Motor neuron (in vitro differentiated cells): ENCODE measurements around the gene PLS3. TPM values are rescaled to one million over a fixed set of nuclear protein-coding genes. Genes with fewer than 3 reads are reported as not detected.

Experiments used
- ATAC-seq, 8 experiments: fragments of 200-7000 bp; cut with Tn5 transposase; replicated peaks in 6 of 8; 2 replicates each; pipeline ENCODE4 v1.8.0; 2021; ENCODE audit warnings: mild to moderate bottlenecking in 8 of 8, moderate library complexity in 8 of 8
- H3K27ac ChIP-seq, 2 donors: fragments of 250-450 bp; sonication (Bioruptor Pico); 2 replicates each; pipeline ENCODE4 v1.9.0; 2021; ENCODE audit warnings: antibody characterized with exemption in 2 of 2, mild to moderate bottlenecking in 2 of 2, moderate library complexity in 1 of 2
- H3K4me1 ChIP-seq, 2 donors: fragments of 250-450 bp; sonication (Bioruptor Pico); replicated peaks in 1 of 2; 2 replicates each; pipeline ENCODE4 v1.6.1; 2021; ENCODE audit warnings: antibody characterized with exemption in 2 of 2, mild to moderate bottlenecking in 2 of 2, moderate library complexity in 1 of 2
- H3K4me3 ChIP-seq, 5 donors: fragments of 250-450 bp; sonication (Bioruptor Pico); 2 replicates each; pipeline ENCODE4 v1.9.0; 2021; ENCODE audit warnings: antibody characterized with exemption in 5 of 5, mild to moderate bottlenecking in 5 of 5, moderate library complexity in 4 of 5
- WGBS, 10 experiments: fragments of 450-650 bp; shearing (Covaris generic); methylation state at CpG; one replicate each; pipeline ENCODE4 v1.0.0; 2022; 5-methylcytosine and 5-hydroxymethylcytosine counted together
- in situ Hi-C, 9 experiments: fragments of 400-800 bp; cut with MboI; loops; one replicate each; pipeline ENCODE4 v1.15.0; 2021; ENCODE audit warnings: low sequenced_read_pairs in 9 of 9, low pct_unique_long_range_greater_than_20kb in 2 of 9; ENCODE audit not compliant: unreplicated experiment in 9 of 9
- total RNA-seq, 8 experiments: library from RNA; unstranded; fragments of 300-600 nt; gene quantifications; 2 replicates each; pipeline versions ENCODE4 v1.2.3 to v1.2.4, GENCODE V29; 2022

PLS3 gene
- total RNA-seq, 8 experiments from 2014 or later, result 18.4 to 168 (median 60.5) TPM

DNA sequence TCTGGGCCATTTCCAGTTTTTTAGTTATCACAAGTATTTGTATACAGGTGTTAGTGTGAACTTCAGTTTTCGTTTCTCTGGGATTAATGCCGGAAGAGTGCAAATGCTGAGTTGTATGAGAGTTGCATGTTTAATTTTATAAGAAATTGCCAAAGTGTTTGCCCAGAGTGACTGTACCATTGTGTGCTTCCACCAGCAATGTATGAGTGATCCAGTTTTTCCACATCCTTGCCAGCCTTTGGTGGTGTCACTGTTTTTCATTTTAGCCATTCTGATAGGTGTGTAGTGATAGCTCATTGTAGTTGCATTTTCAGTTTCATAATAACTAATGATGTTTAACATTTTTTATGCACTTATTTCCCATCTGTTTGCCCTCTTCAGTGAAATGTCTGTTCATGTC is 18.4 kb downstream of the PLS3 start:
- WGBS, 10 experiments, result 100% methylated on average over 2 of the region's 2 CpGs; no CpG with 5 or more reads in 7 of the 10 experiments
- no peak for ATAC-seq
- H3K4me1 ChIP-seq, result peaks cover 0 to 7% of the 10 kb centered on the region in 2 donors
- in situ Hi-C loops, result no loop called here
- no peak overlapping the region for H3K27ac ChIP-seq
- H3K4me3 ChIP-seq, result no peak overlapping the region

DNA sequence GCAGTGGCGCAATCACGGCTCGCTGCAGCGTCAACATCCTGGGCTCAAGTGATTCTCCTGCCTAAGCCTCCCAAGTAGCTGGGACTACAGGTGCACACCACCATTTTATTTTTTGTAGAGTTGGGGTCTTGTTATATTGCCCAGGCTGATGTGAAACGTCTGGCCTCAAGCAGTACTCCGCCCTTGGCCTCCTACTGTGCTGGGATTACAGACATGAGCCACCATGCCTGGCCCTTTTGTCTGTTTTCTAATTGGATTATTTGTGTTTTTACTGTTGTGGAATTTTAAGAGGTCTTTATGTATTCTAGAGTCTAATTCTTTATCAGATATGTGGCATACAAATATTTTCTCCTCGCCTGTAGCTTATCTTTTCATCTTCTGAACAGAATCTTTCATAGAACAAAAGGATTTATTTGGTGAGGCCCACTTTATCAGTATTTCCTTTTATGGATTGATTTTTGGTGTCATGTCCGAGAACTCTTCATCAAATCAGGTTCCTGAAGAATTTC is 18.9 kb downstream of the PLS3 start:
- in situ Hi-C loops, result no loop called here

DNA sequence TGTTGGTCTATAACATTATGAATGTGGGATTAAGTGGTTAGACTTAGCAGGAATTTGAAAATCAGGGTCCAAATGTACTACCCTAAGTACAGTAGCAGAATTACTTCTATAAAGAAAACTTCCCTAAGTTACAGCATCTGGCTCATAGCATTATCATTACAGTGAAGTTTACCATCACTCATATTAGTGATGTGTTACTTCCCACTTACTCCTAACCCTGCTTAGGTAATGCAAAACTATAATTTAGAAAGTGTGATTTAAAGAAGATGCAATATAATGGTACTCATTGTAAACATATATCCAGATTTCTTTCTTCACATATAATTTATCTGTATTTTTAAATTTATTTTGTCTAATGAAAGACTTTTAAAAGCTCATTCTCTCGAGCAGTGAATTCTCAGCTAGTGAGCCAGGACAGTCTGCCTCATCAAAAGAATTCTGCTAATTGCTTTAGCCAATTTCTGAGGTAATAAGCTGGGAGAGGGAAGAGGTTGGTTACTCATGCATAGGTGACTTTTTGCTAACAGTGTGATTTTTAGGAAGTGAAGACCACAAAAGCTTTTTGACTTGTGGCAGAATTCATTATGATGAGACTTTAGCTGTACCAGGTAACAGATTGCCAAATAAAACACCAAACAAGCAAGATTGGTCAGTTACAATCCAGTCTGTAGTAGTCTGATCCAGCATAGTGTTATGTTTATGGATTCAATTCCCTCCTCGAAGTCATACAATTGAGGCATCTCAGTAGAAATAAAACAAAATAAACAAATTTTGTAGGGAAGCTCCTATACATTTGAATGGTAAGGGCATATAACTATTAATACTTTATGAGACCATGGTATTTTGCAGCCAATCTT is 21.0 kb downstream of the PLS3 start:
- peaks cover 0 to 7% of the 10 kb centered on the region in 2 donors for H3K4me1 ChIP-seq
- no peak overlapping the region for H3K4me3 ChIP-seq
- in situ Hi-C loops, result no loop called here
- ATAC-seq, result no peak
- WGBS, 10 experiments, result 0 to 75% (median 39%) methylated on average over 1 to 2 of the region's 2 CpGs; no CpG with 5 or more reads in 7 of the 10 experiments
- H3K27ac ChIP-seq, result no peak overlapping the region

More for the DNA sequence above, 18.9 kb downstream of the PLS3 start:
- Histone ChIP-seq H3K4me1 (peaks cover 0 to 7% of the 10 kb centered on the region in 2 donors), H3K27ac (no peak overlapping the region), H3K4me3 (no peak overlapping the region)
- 51 to 95% (median 83%) methylated on average over 2 to 6 of the region's 8 CpGs; no CpG with 5 or more reads in 6 of the 10 experiments for WGBS, 10 experiments
- no peak for ATAC-seq

DNA sequence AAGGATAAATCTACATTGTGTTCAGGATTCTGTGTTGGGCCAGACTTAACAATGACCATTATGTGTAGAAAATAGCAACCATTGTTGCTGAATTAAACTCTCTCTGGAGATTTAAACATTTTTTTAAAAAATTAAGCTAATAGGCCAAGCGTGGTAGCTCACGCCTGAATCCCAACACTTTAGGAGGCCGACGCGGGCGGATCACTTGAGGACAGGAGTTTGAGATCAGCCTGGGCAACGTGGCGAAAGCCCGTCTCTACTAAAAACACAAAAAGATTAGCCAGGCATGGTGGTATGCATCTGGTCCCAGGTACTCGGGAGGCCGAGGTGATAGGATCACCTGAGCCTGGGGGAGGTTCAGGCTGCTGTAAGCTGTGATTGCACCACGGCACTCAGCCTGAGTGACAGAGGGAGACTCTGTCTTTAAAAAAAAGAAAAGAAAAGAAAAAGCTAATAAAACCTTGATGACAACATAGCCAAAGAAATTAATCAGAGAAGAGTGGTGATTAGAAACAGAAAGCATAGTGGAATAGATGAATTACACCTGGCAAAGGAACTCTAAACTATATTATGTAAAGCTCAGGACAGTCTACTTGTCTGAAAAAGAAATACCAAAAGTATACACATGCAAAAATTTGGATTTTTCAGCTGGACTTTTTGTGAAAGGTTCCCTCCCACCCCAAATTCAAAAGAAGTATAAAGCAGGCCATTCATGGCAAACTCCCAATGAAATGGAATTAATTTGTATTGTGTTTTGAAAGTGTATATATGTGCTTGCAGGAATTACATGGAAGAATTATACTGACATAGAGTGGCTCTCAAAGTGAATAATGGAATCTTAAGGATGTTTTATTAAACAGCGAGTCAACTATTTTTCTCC is 21.9 kb downstream of the PLS3 start:
- peak in 1 of 8 experiments; percentile 41 for ATAC-seq
- in situ Hi-C loops, result no loop called here
- H3K4me1 ChIP-seq, result peaks cover 0 to 7% of the 10 kb centered on the region in 2 donors
- no peak overlapping the region for H3K27ac ChIP-seq
- no peak overlapping the region for H3K4me3 ChIP-seq
- 0 to 64% (median 10%) methylated on average over 1 to 11 of the region's 13 CpGs; no CpG with 5 or more reads in 3 of the 10 experiments for WGBS, 10 experiments

DNA sequence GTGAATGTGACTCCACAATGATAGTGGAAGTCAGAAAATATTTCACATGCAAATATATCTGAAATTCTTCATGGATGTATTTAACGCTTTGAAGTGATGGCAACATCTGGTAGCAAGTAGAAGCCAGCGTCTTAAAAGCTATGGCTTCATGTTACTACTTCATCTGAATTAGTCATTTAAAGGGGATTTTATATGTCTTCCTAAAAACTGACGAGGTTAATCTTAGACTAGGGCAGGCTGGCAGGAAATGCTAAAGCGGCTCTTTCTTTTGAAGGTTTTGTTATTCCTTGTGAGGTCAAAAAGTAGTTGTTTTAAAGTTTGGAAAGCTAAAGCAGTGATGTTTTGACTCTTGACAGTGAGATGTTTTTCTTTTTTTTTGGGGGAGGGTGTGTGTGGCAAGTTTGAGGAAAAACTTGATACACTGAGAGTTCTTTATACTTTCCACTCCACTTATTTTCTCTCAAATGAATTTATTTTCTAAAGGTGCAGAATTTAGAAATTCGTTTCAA is 22.6 kb downstream of the PLS3 start:
- WGBS, 10 experiments, result 0 to 40% (median 3%) methylated on average over 1 to 5 of the region's 5 CpGs; no CpG with 5 or more reads in 2 of the 10 experiments
- Histone ChIP-seq H3K4me1 (peaks cover 0 to 7% of the 10 kb centered on the region in 2 donors), H3K27ac (no peak overlapping the region), H3K4me3 (no peak overlapping the region)
- peak in 3 of 8 experiments; percentile 38 to 77 (median 57) for ATAC-seq
- in situ Hi-C loops, result no loop called here

DNA sequence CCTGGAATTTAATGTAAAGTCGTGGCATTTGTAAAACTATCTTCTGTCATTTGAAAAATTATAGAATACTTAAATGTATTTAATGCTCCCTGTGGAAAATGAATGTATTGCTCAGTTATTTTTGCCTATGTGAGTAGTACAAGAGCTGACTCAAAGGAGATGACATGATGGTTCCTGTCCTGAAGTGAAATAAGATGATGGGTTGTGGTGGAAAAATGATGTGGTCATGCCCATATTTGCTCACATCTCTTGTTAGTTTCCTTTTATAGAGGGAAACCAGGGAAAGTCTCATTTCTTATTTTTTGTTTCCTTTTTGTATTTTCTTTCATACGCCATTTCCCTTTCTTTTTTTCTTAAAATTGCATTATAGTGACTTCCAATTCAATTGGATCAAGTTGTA is 23.7 kb downstream of the PLS3 start:
- ATAC-seq, result no peak

DNA sequence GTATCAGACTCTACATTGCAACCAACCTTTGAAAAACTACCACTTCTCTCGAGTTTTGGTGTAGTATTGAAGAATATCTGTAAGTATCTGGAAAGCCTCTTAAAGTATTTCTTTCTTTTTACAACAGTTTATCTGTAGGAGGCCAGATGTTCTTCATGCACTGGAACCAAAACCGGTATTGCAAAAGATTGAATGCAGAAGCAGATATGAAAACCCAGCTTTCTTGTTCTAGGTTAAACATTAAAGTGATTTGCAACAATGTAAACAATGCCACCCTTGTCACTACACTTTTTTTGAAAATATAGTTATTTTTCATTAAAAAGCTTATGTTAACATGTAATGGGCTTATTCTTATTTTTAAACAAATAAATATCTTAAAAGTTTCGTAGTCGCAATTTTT is 27.2 kb downstream of the PLS3 start:
- no peak for ATAC-seq
- H3K27ac ChIP-seq, result no peak overlapping the region
- H3K4me3 ChIP-seq, result no peak overlapping the region
- WGBS, 10 experiments, result 17 to 100% (median 70%) methylated on average over 1 to 4 of the region's 4 CpGs; no CpG with 5 or more reads in 4 of the 10 experiments
- in situ Hi-C loops, result no loop called here
- peaks cover 0 to 6% of the 10 kb centered on the region in 2 donors for H3K4me1 ChIP-seq

More for the DNA sequence above, 23.7 kb downstream of the PLS3 start:
- in situ Hi-C loops, result no loop called here
- Histone ChIP-seq H3K4me1 (peaks cover 0 to 7% of the 10 kb centered on the region in 2 donors), H3K27ac (no peak overlapping the region), H3K4me3 (no peak overlapping the region)
- 0 to 100% (median 88%) methylated on average over 1 to 2 of the region's 2 CpGs; no CpG with 5 or more reads in 5 of the 10 experiments for WGBS, 10 experiments

DNA sequence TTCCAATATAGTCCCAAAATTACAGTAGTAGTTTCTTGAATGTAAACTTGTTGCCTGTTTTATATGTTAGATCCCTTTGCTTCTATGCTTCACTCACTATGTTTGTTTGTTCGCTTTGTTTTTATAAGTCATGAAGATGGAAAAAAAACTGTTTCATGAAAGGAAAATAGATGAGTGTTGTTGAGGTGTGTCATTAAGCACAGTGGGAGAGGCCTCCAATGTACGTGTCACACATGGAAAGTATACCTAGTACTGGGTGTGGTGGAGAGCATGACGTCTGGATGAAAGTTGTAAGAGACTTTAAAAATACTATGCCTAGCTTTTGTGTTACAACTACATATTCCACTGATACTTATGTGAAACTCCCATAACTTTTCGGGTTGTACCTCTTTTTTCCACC is 28.4 kb downstream of the PLS3 start:
- H3K4me3 ChIP-seq, result no peak overlapping the region
- in situ Hi-C loops, result no loop called here
- peaks cover 0 to under 1% of the 10 kb centered on the region in 2 donors for H3K4me1 ChIP-seq
- no peak overlapping the region for H3K27ac ChIP-seq
- peak in 1 of 8 experiments; percentile 49 for ATAC-seq
- 92 to 100% (median 95%) methylated on average over 1 to 2 of the region's 4 CpGs; no CpG with 5 or more reads in 7 of the 10 experiments for WGBS, 10 experiments

DNA sequence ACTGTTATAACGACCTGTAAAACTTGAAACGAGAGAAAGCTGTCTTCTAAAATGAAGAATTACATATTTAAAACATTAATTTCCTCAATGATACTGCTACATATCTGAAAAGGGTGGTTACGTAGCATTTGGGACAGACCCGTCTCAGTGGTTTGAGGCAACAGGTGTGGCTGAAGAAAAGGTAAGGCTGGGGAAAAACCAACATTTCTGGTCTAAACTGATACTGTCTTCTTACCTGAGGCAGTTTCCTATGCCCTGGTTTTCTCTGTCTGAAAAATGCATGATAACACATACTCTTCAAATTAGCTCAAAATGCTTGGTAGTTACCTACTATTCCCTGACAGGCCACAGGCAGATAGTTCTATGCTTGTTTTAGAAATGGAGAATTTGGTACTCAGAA is 30.4 kb downstream of the PLS3 start:
- Histone ChIP-seq H3K4me1 (peaks cover 0 to 5% of the 10 kb centered on the region in 2 donors), H3K27ac (no peak overlapping the region), H3K4me3 (no peak overlapping the region)
- no peak for ATAC-seq
- WGBS, 10 experiments, result 90 to 100% (median 100%) methylated on average over 1 to 4 of the region's 4 CpGs; no CpG with 5 or more reads in 5 of the 10 experiments
- in situ Hi-C loops, result no loop called here

DNA sequence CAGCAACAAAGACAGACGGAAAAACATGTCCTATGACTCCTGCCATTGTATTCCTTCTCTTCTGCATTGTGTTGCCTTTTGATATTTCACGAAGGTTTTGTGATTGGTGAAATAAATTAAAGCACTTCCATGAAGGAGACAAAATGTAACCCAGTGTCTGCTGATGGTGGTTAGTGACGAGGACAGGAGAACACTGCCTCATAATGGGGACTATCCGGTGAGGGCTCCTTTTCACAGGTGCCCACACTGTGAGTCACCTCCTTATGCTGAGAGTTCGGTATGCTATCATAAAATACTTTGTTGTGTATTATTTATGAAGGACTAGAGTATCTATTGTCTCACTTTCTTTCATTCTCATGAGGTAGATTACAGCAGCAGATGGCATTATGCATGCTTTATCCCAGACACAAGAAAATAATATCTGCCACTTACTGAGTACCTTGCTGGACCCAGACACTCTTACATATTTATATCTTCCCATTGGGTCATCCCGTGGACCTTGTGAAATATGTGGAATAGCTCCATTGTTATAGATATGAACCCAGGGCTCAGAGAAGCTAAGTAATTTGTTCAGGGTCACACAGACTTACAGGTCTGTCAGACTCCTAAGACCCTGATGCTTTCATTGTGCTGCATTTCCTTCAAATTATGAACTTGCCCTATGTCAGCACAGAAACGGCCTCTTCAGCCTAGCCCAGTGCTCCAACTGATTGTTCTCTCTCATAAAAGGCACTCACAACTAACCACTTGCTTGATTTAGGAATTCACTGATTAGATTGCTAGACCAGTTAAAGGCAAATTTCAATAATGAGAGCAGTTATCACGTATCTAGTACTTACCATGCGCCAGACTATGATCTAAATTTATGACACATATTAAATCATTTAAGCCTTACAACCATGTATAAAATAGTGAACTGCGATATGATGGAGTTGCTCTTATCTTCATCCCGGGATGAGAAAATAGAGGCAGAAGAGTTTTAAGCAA is 31.2 kb downstream of the PLS3 start:
- Histone ChIP-seq H3K27ac (no peak overlapping the region), H3K4me3 (no peak overlapping the region), H3K4me1 (peaks cover 0 to 5% of the 10 kb centered on the region in 2 donors)
- 50 to 100% (median 86%) methylated on average over 1 to 8 of the region's 11 CpGs; no CpG with 5 or more reads in 3 of the 10 experiments for WGBS, 10 experiments
- in situ Hi-C loops, result no loop called here
- ATAC-seq, result no peak

DNA sequence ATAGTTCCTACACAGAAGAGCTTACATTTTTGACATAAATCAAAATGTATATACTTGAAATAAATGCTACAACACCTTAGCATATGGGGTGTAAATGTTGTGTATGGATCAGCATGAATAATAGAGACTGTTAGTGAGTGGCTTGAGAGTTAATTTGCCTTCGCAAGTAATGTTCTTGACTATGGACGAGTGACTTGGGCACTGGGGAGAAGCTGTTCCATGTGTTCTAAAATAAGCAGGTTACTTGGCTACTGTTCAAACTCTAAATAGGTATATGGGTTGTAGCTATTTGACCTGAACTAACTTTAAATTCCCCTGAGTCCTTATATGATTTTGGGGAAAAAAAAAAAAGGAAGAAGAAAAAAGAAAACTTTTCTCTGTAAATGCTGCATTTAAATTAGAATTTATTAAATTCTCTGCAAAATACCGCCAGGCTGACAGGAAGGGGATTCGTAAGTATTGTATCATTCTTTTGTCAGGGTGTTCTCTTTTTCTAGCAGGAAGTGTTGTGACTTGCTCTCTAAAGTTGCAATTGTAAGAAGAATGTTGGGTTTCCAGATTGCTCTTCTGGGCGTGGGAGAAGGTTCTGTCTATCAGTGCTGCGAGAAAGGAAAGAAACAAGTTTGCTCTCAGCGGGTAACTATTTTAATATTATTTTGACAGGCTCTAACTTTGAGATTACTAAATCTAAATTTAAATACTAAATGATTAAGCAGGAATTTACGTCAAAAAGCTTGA is 32.2 kb downstream of the PLS3 start:
- H3K27ac ChIP-seq, result no peak overlapping the region
- in situ Hi-C loops, result no loop called here
- no peak overlapping the region for H3K4me3 ChIP-seq
- H3K4me1 ChIP-seq, result peaks cover 0 to 5% of the 10 kb centered on the region in 2 donors
- ATAC-seq, result no peak
- 40 to 80% (median 60%) methylated on average over 1 to 8 of the region's 8 CpGs; no CpG with 5 or more reads in 2 of the 10 experiments for WGBS, 10 experiments
